D721Med (cell line): ENCODE data around the gene USP35.

Experiments
- DNase-seq: peaks from one replicate; pipeline ENCODE4 v3.0.0; 2011; ENCODE audit warnings: low spot score; ENCODE audit not compliant: insufficient read length
- FAIRE-seq: peaks from 2 replicates; lab custom pipeline; 2011; peaks lifted over from hg19 to GRCh38; lab: Jason Lieb, UNC
- CTCF ChIP-seq: IDR thresholded peaks from 2 replicates; pipeline ENCODE4 v1.5.1; 2012; ENCODE audit warnings: mild to moderate bottlenecking, control low read depth; ENCODE audit not compliant: insufficient read depth; ENCODE audit errors: missing control alignments

The USP35 gene

GRCh38 chr11:78223320-78223954, 34.7 kb downstream of the USP35 start:
- TF ChIP-seq CTCF: no peak
- no peak for DNase-seq
- no peak for FAIRE-seq

GRCh38 chr11:78224506-78224905, 35.8 kb downstream of the USP35 start:
- DNase-seq (no peak), FAIRE-seq (no peak)
- TF ChIP-seq CTCF: no peak

GRCh38 chr11:78224906-78225420, 36.2 kb downstream of the USP35 start:
- TF ChIP-seq CTCF: no peak
- FAIRE-seq (no peak), DNase-seq (no peak)

GRCh38 chr11:78226684-78227680, 38.3 kb downstream of the USP35 start:
- DNase-seq (no peak), FAIRE-seq (no peak)
- no peak for TF ChIP-seq CTCF

GRCh38 chr11:78227921-78228320, 39.2 kb downstream of the USP35 start:
- TF ChIP-seq CTCF: no peak
- DNase-seq: no peak
- FAIRE-seq: no peak

GRCh38 chr11:78228467-78228866, 39.7 kb downstream of the USP35 start:
- TF ChIP-seq CTCF: peak; percentile 61
- FAIRE-seq (no peak), DNase-seq (no peak)
